IMR-90 (cell line): Measurements from ENCODE around the gene DSC3. TPM values are rescaled to one million over a fixed set of nuclear protein-coding genes. Genes with fewer than 3 reads are reported as not detected.

ENCODE experiments used
- ATAC-seq: fragments of 200-7000 bp; cut with Tn5 transposase; 2 replicates; pipeline ENCODE4 v1.9.1; 2020; ENCODE audit warnings: low read depth, mild to moderate bottlenecking, moderate library complexity
- BruUV-seq: library from RNA; stranded (reverse); fragments of 400-500 nt; replicated peaks from 2 replicates; lab custom pipeline; 2021; lab: Mats Ljungman, UMichigan
- CTCF ChIA-PET: fragments of 300-600 bp; formaldehyde crosslinking; extraction: SDS; loops from one replicate; lab custom pipeline; 2021; ENCODE audit warnings: antibody characterized with exemption; lab: Yijun Ruan, JAX
- POLR2A ChIA-PET: fragments of 300-600 bp; sonication (Branson Sonifier 250); formaldehyde crosslinking; loops from one replicate; lab custom pipeline; 2022; ENCODE audit warnings: antibody characterized with exemption; ENCODE audit not compliant: unreplicated experiment; lab: Charles Lee
- DNase-seq: peaks from one replicate; pipeline ENCODE4 v3.0.0; 2013
- H2AFZ ChIP-seq: replicated peaks from 2 replicates; pipeline ENCODE3; 2013; ENCODE audit warnings: low read length, mild to moderate bottlenecking; ENCODE audit not compliant: poor library complexity
- H2AK5ac ChIP-seq: 2 replicates; pipeline ENCODE4 v1.6.1; 2013; ENCODE audit warnings: low read depth, low read length, inconsistent platforms
- H2AK9ac ChIP-seq: replicated peaks from 2 replicates; pipeline ENCODE3; 2013; ENCODE audit warnings: mild to moderate bottlenecking, low read depth, low read length, moderate library complexity; ENCODE audit not compliant: poor library complexity
- H2BK120ac ChIP-seq: 2 replicates; pipeline ENCODE4 v1.6.1; 2013; ENCODE audit warnings: low read depth, low read length, inconsistent platforms
- H2BK15ac ChIP-seq: 3 replicates; pipeline ENCODE4 v1.6.1; 2013; ENCODE audit warnings: low read depth, low read length, inconsistent platforms
- H2BK20ac ChIP-seq: 2 replicates; pipeline ENCODE4 v1.6.1; 2013; ENCODE audit warnings: low read depth, mild to moderate bottlenecking, inconsistent platforms, low read length, moderate library complexity
- H2BK5ac ChIP-seq: 2 replicates; pipeline ENCODE4 v1.6.1; 2013; ENCODE audit warnings: mild to moderate bottlenecking, low read depth, low read length, inconsistent platforms; ENCODE audit not compliant: poor library complexity, severe bottlenecking
- H3K14ac ChIP-seq: replicated peaks from 2 replicates; pipeline ENCODE4 v1.6.1; 2013; ENCODE audit warnings: low read depth, low read length, inconsistent platforms
- H3K18ac ChIP-seq: 2 replicates; pipeline ENCODE4 v1.6.1; 2013; ENCODE audit warnings: low read depth, low read length, control low read depth
- H3K23ac ChIP-seq: 2 replicates; pipeline ENCODE4 v1.6.1; 2013; ENCODE audit warnings: low read depth, low read length, inconsistent platforms
- H3K27ac ChIP-seq: 2 replicates; pipeline ENCODE4 v1.5.1; 2013; ENCODE audit warnings: mild to moderate bottlenecking, control low read depth, low read length; ENCODE audit not compliant: insufficient read depth
- H3K27me3 ChIP-seq: 2 replicates; pipeline ENCODE4 v1.6.1; 2013; ENCODE audit warnings: low read length; ENCODE audit not compliant: control insufficient read depth, insufficient read depth
- H3K36me3 ChIP-seq: 2 replicates; pipeline ENCODE4 v1.6.1; 2013; ENCODE audit warnings: low read length, mixed read lengths; ENCODE audit not compliant: control insufficient read depth, insufficient read depth
- H3K4ac ChIP-seq: 2 replicates; pipeline ENCODE4 v1.6.1; 2013; ENCODE audit warnings: low read depth, low read length, inconsistent platforms
- H3K4me1 ChIP-seq: 2 replicates; pipeline ENCODE4 v1.6.1; 2013; ENCODE audit warnings: low read length, mixed read lengths; ENCODE audit not compliant: control insufficient read depth, insufficient read depth
- H3K4me2 ChIP-seq: 2 replicates; pipeline ENCODE4 v1.6.1; 2013; ENCODE audit warnings: low read depth, mild to moderate bottlenecking, control low read depth, low read length, moderate library complexity
- H3K4me3 ChIP-seq: 2 replicates; pipeline ENCODE4 v1.5.1; 2013; ENCODE audit warnings: low read depth, mild to moderate bottlenecking, control low read depth, low read length, moderate library complexity; ENCODE audit not compliant: insufficient read depth
- H3K56ac ChIP-seq: 2 replicates; pipeline ENCODE4 v1.6.1; 2013; ENCODE audit warnings: low read length, inconsistent platforms; ENCODE audit not compliant: insufficient read depth; ENCODE audit errors: extremely low read depth
- H3K79me1 ChIP-seq, 2 experiments: 2 replicates each; pipeline ENCODE4 v1.6.1; 2013; ENCODE audit warnings: low read length in 2 of 2, inconsistent platforms in 1 of 2, low read depth in 1 of 2
- H3K9ac ChIP-seq: 2 replicates; pipeline ENCODE4 v1.6.1; 2013; ENCODE audit warnings: low read depth, low read length, control low read depth
- H3K9me1 ChIP-seq: 2 replicates; pipeline ENCODE4 v1.6.1; 2013; ENCODE audit warnings: low read length, inconsistent platforms; ENCODE audit not compliant: insufficient read depth
- H3K9me3 ChIP-seq: 2 replicates; pipeline ENCODE4 v1.6.1; 2013; ENCODE audit warnings: low read length; ENCODE audit not compliant: control insufficient read depth, insufficient read depth
- H4K20me1 ChIP-seq: 2 replicates; pipeline ENCODE4 v1.6.1; 2013; ENCODE audit warnings: low read length, inconsistent platforms; ENCODE audit not compliant: insufficient read depth
- H4K5ac ChIP-seq: 2 replicates; pipeline ENCODE4 v1.6.1; 2013; ENCODE audit warnings: mild to moderate bottlenecking, low read depth, low read length, control low read depth
- H4K8ac ChIP-seq, 2 experiments: 2 replicates each; pipeline ENCODE4 v1.6.1; 2013; ENCODE audit warnings: low read depth in 2 of 2, low read length in 2 of 2, control low read depth in 1 of 2, inconsistent platforms in 1 of 2
- H4K91ac ChIP-seq: 2 replicates; pipeline ENCODE4 v1.6.1; 2013; ENCODE audit warnings: low read depth, low read length, inconsistent platforms; ENCODE audit not compliant: insufficient read depth
- FOS ChIP-seq: fragments of 150-350 bp; IDR thresholded peaks from 2 replicates; pipeline ENCODE4 v1.6.1; 2016; ENCODE audit warnings: low read depth, low read length
- MAZ ChIP-seq: IDR thresholded peaks from 2 replicates; pipeline ENCODE4 v1.6.1; 2012; ENCODE audit warnings: low read depth, mild to moderate bottlenecking, low read length, improper control_type of control experiment, moderate library complexity, borderline replicate concordance
- MXI1 ChIP-seq: IDR thresholded peaks from 2 replicates; pipeline ENCODE4 v1.6.1; 2012; ENCODE audit warnings: low read depth, mild to moderate bottlenecking, low read length, moderate library complexity, borderline replicate concordance
- NFE2L2 ChIP-seq: fragments of 150-350 bp; IDR thresholded peaks from 2 replicates; pipeline ENCODE4 v1.6.1; 2016; ENCODE audit warnings: low read depth, mild to moderate bottlenecking, low read length
- RCOR1 ChIP-seq: IDR thresholded peaks from 2 replicates; pipeline ENCODE4 v1.6.1; 2012; ENCODE audit warnings: mild to moderate bottlenecking, low read length, improper control_type of control experiment; ENCODE audit not compliant: insufficient replicate concordance
- RFX5 ChIP-seq: IDR thresholded peaks from 2 replicates; pipeline ENCODE4 v1.8.0; 2012; ENCODE audit warnings: low read depth, mild to moderate bottlenecking, low read length, moderate library complexity
- WGBS, 2 experiments: methylation state at CpG; one replicate each; pipeline versions ENCODE4 v1.1.5 to v1.1.7; 2013; ENCODE audit warnings: missing lambda C conversion rate in 2 of 2; ENCODE audit not compliant: insufficient read length in 1 of 2; ENCODE audit errors: extremely low coverage in 2 of 2; 5-methylcytosine and 5-hydroxymethylcytosine counted together
- dilution Hi-C: fragments of 300-500 bp; cut with HindIII; formaldehyde crosslinking; loops from one replicate; pipeline ENCODE4 v1.14.3; 2018; ENCODE audit warnings: low sequenced_read_pairs; ENCODE audit not compliant: unreplicated experiment
- in situ Hi-C: fragments of 300-500 bp; cut with MboI; formaldehyde crosslinking; loops from 3 replicates; pipeline ENCODE4 v1.14.3; 2019; ENCODE audit warnings: low sequenced_read_pairs, inconsistent platforms, mixed read lengths
- intact Hi-C: fragments of 100-400 bp; cut with micrococcal nuclease; formaldehyde crosslinking; loops from 2 replicates; pipeline ENCODE4 v1.10.0; 2022
- polyA plus RNA-seq, 3 experiments: library from polyadenylated mRNA; depleted of rRNA; stranded (reverse); fragments of >200 nt; gene quantifications; 2 replicates each; pipeline ENCODE4 v1.2.3, GENCODE V29; 2012; ENCODE audit warnings: low replicate concordance in 1 of 3
- total RNA-seq: library from RNA; depleted of rRNA; stranded (reverse); fragments of >200 nt; gene quantifications from 2 replicates; pipeline ENCODE4 v1.2.3, GENCODE V29; 2012
- TF ChIP-seq, protein P1 (sequence below): fragments of 150-350 bp; IDR thresholded peaks from 2 replicates; pipeline ENCODE4 v1.6.1; 2017; ENCODE audit warnings: mild to moderate bottlenecking, antibody characterized with exemption, low read length, low read depth
- TF ChIP-seq, protein P2 (sequence below): fragments of 150-350 bp; IDR thresholded peaks from 2 replicates; pipeline ENCODE4 v1.6.1; 2016; ENCODE audit warnings: low read depth, mild to moderate bottlenecking, low read length, moderate library complexity, borderline replicate concordance

The DSC3 gene
- total and polyA plus RNA-seq, 2 of the 4 experiments (the other 2 are of a cell fraction) = under 0.01 to 0.09 TPM

DNA sequence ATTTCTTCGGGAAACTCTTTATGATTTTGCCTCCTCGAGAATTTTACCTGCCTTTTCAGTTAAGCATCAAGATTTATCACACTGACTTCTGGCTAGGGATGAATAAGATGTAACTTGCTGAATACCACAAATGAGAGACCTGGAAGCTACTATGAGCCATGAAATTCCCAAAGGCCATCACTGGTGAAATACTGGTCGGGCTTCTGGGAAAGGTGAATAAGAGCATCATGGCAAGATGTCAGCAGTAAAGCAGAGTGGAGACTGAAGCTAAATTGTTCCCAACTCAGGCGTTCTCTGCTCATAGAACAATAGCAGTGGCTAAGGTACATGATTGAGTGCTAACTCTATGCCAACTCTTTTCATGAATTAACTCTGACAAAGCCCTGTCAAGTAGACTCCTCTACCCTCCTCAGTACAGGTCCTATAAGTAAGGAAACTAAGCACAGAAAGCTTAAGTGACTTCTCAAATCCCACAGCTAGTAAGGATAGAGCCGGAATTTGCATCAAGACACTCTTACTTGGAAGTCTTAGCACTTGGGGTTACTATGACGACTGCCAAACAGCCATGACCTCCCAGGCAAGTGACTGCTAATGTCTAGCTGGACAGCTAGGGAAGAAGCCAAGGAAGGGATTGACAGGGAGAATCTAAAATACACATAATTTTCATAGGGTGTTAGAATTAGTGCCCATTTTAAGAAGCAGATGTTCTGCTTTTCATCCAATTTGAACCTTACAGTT is 22.7 kb upstream of the DSC3 start:
- no peaks in the 10 kb centered on the region for H3K79me1 ChIP-seq
- no CpG with 5 or more reads among the region's 6 CpGs for WGBS, 2 experiments
- no peak overlapping the region for H3K4ac ChIP-seq
- no peak overlapping the region for H3K4me3 ChIP-seq
- no peak overlapping the region for H2BK15ac ChIP-seq
- CTCF ChIA-PET = no interaction called here
- H2AFZ ChIP-seq = no peak overlapping the region
- H2BK120ac ChIP-seq = no peak overlapping the region
- no peak overlapping the region for H2BK20ac ChIP-seq
- no peak overlapping the region for H2AK5ac ChIP-seq
- no peaks in the 10 kb centered on the region for H3K9me3 ChIP-seq
- no peak overlapping the region for H3K9ac ChIP-seq
- POLR2A ChIA-PET = no interaction called here
- H4K8ac ChIP-seq = no peak overlapping the region
- no peak overlapping the region for H4K91ac ChIP-seq
- H4K5ac ChIP-seq = no peak overlapping the region
- no peak overlapping the region for H3K27ac ChIP-seq
- TF ChIP-seq RCOR1 = no peak
- TF ChIP-seq, protein P1, sequence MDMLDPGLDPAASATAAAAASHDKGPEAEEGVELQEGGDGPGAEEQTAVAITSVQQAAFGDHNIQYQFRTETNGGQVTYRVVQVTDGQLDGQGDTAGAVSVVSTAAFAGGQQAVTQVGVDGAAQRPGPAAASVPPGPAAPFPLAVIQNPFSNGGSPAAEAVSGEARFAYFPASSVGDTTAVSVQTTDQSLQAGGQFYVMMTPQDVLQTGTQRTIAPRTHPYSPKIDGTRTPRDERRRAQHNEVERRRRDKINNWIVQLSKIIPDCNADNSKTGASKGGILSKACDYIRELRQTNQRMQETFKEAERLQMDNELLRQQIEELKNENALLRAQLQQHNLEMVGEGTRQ = no peak
- no peak for TF ChIP-seq NFE2L2
- TF ChIP-seq, protein P2, sequence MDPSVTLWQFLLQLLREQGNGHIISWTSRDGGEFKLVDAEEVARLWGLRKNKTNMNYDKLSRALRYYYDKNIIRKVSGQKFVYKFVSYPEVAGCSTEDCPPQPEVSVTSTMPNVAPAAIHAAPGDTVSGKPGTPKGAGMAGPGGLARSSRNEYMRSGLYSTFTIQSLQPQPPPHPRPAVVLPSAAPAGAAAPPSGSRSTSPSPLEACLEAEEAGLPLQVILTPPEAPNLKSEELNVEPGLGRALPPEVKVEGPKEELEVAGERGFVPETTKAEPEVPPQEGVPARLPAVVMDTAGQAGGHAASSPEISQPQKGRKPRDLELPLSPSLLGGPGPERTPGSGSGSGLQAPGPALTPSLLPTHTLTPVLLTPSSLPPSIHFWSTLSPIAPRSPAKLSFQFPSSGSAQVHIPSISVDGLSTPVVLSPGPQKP = no peak
- TF ChIP-seq MXI1 = no peak
- no peak for TF ChIP-seq RFX5
- no peak for TF ChIP-seq MAZ
- no peak for TF ChIP-seq FOS
- intact Hi-C loops = no loop called here
- H3K27me3 ChIP-seq = no peaks in the 10 kb centered on the region
- H4K20me1 ChIP-seq = no peaks in the 10 kb centered on the region
- H3K23ac ChIP-seq = no peak overlapping the region
- DNase-seq (no peak), ATAC-seq (no peak)
- no TSS peak for BruUV-seq
- H3K4me1 ChIP-seq = no peaks in the 10 kb centered on the region
- H3K4me2 ChIP-seq = no peak overlapping the region
- no peaks in the 10 kb centered on the region for H3K9me1 ChIP-seq
- H3K14ac ChIP-seq = no peak overlapping the region
- no peaks in the 10 kb centered on the region for H3K36me3 ChIP-seq
- H3K56ac ChIP-seq = no peak overlapping the region
- no peak overlapping the region for H3K18ac ChIP-seq
- H2BK5ac ChIP-seq = no peak overlapping the region
- H2AK9ac ChIP-seq = no peak overlapping the region
- in situ Hi-C loops = no loop called here
- dilution Hi-C loops = no loop called here
